Right ventricle myocardium superior (tissue), 1 donor: ENCODE measurements around the gene IL34. TPM values are rescaled to one million over a fixed set of nuclear protein-coding genes. Genes with fewer than 3 reads are reported as not detected.
A peak's percentile ranks its signal among the peaks of the same experiment; 100 is the strongest.

Experiments
- ATAC-seq: fragments of 200-7000 bp; cut with Tn5 transposase; one replicate; pipeline ENCODE4 v1.9.1; 2020; ENCODE audit warnings: mild to moderate bottlenecking; ENCODE audit not compliant: poor library complexity
- DNase-seq: peaks from one replicate; pipeline ENCODE4 v3.0.0-alpha.2; 2020
- intact Hi-C: fragments of 100-400 bp; cut with DNase I; formaldehyde crosslinking; loops from one replicate; pipeline ENCODE4 v1.11.2; 2022
- total RNA-seq: library from RNA; stranded (reverse); fragmentation: NEBNext Ultra II Directional; extraction: Animal tissue kit (Norgen Biotek cat#: 25700); gene quantifications from one replicate; pipeline ENCODE4 v1.2.1, GENCODE V29; 2021
- donor health status: DM: no; HTN: yes; CAD: no; lungs with severe emphysema.

IL34 gene
- total RNA-seq, 1 donor from 2014 or later: 1.6 TPM

DNA sequence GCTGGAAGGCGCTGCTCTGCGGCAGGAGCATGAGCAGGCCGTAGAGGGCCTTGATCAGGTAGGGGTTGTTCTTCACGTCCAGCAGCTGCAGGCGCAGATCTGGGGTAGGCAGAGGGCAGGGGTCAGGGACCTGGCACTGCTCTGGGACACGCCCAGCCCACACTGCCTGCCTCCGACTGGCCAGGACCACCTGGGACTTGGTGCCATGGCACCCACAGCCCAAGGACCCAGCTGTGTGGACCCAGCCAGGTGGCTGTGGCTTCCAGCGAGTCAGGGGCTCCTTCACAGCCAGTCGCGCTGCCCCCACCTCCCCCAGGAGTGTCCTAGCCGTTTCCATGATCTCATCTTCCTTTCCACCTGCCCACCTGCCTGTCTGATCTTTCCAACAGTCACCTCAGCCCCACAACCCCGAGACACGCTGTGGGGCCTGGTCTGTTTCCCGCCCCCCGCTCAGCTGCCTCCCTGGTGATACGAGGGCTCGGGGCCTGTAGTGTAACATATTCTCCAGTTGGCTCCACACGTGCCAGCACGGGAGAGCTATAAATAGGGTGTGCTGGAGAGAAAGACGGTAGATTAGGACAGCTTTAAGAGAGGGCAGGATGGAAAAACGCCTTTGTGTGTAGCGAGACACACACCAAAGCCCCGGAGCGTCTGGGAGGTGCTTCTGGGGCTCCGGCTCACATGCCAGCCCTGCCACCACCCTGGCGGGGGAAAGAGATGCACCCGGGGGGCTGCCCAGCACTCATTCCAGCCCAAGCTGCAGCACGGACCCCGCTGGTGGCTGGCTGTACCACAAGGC is 46.7 kb downstream of the IL34 start:
- intact Hi-C loops: no loop called here
- DNase-seq (peak; percentile 75), ATAC-seq (peak; percentile 47)

DNA sequence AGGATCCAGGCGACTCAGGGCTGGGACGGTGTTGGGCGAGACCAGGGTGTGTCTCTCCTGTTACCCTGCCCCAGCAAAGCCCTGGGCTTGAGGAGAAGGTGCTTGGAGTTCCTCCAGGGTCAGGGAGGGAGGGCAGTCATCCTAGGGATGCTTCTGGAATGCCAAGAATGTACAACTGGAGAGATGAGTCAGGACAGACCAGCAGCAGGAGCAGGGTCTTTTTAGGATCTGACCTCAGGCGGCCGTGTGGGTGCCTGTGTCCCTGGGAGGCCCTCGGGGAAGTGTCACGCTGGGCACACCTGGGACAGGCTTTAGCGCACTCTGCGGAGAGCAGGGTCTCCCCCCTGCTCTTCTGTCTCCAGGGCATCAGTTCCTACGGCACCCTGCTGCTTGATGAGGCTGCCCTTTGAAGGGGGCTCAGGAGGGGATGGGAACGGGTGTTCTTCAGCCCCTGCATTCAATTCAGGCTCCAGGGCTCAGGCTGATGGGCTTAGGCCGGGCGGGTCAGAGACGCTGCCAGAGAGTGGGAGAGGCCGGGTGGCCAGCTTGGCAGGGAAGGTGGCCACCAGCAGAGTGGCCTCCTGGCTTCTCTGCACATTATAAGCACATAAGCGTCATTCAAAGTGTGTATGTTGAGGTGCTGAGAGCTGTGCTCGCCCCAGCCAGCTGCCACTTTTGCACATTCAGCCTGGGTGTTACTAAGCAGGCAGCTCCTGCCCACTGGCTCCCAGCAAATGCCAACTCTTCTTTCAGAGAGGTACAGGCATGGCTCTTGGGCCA is 47.9 kb downstream of the IL34 start:
- DNase-seq (no peak), ATAC-seq (peak; percentile 6)
- intact Hi-C loops: no loop called here

DNA sequence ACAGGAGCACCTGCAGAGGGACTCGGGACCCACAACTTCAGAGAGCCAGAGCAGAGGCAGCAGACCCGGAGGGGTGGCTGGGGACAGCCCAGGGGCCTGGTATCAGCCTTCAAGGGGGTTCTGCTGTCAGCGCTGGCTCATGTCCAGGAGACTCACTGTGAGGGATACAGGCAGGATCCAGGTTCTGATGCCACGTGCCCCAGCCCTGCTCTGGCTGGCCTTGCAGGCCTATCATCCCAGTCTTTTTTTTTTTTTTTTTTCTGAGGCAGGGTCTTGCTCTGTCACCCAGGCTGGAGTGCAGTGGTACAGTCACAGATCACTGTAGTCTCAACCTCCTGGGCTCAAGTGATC is 48.5 kb downstream of the IL34 start:
- DNase-seq (peak; percentile 39), ATAC-seq (no peak)
- intact Hi-C loops: no loop called here

DNA sequence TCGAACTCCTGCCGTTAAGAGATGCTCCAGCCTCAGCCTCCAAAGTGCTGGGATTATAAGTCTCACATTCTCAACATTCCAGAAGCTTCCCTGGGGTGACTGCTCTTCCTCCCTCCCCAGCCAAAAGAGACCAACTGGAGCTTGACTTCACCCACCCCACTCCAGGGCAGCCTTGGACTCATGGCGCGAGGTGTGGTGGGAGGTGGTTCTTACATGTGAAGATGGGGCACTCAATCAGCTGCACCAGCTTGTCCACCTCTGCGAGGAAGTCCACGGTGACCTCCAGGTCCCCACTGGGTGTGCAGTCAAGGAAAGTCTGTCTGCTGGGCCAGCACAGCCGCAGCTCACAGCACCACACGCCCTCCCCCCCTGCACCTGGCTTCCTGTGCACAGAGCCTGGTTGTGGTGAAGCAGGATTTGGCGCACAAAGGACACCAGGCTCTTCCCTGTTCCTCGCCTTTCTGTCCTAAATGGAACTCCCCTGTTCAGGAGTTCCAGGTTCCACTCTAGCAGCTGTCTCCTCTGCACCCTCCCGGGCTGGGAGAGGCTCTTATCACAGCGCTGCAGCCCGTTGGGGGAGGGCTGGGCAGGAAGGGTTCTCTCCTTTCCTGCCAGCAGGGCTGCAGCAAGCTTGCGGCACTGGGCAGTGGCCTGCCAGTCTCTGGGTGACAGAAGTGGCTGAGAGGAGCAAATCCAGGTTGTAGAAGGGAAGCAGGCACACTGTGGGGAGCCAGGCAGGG is 49.1 kb downstream of the IL34 start:
- DNase-seq (peak; percentile 79), ATAC-seq (peak; percentile 58)
- intact Hi-C loops: no loop called here

DNA sequence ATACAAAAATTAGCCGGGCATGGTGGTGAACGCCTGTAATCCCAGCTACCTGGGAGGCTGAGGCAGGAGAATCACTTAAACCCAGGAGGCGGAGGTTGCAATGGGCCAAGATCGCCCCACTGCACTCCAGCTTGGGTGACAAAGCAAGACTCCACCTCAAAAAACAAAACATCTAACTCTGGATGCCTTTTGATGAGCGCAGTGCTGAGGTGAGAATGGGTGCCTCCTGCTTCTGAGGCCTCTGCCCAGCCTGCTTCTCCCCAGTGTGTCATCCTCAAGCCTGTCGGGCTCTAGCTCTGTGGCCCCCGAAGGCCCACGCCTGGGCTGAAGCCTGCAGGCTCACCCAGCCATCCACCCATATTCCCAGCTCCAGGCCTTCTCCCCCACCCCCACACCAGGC is 50.0 kb downstream of the IL34 start:
- intact Hi-C loops: no loop called here
- DNase-seq: no peak
- ATAC-seq: no peak

DNA sequence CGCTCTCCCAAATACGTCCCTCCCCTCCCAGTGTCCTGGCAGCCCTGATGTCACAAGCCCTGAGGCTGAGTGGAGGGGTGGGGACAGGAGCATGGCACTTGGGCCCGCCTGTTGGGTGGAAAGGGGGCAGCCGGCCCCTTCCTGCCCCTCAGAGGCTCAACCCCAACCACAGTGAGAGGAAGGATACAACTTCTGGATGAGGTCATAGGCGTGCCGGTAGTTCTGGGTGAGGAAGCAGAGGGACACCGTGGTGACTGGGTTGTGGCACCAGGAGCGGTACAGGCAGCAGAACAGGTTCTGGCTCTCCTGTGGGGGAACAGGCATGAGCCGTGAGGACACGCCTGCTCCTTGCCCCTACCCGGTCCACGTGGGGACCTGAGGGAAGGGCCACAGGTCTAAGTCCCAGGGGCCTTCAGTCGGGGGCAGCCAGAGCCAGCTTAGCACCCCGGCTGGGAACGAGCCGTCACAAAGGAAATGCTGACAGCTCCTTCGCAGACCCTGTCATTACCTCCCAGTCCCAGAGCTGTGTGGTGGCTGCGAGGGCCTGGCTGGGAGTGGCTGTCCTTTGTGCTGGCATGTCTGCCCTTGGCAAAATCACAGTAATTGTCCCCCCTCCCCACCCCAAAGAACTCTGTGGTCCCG is 50.7 kb downstream of the IL34 start:
- ATAC-seq (no peak), DNase-seq (no peak)
- intact Hi-C loops: no loop called here

DNA sequence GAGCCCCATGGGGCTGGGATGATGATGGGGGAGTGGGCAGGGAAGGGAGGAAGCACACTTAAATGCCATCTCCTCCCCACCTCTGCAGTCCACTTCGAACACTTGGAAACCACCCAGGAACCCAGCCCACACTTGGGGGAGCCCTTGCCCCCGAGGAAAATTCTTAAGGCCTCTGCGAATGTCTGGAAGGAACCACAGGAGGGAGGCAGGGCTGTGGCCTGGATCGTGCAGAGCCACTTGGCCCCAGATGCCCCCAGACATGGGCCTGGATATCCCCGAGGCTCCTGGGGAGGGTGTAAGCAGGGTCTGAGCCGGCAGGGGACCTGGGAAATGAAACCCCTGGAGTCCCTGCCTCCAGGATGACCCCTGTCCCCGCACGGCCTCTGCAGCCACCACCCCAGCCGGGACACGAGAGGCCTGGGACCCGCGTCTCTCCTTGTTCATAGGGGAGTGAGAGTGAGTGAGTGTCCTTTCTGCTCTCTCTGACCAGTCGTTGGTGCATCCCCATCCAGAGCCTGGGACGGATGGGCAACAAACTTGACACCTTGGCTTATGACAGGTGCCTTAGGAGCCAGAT is 51.3 kb downstream of the IL34 start:
- DNase-seq (no peak), ATAC-seq (no peak)
- intact Hi-C loops: no loop called here

DNA sequence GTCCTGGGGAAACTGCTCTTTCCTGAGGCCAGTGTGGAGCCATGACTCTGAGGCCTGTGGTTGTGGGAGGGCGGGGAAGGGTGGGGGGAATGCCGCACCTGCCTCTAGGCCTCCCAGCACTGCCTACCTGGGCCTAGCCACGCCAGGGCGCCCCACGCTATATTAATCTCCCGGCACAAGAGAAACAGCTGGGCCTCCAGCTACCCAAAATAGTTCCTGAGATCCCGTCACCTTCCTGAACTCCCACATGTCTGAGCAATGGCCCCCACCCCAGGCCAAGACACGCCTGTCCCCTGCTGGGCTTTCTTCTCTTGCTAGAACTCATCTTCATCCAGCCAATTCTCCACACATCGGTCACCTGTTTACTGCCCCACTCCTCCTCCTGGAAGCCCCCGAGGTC is 52.5 kb downstream of the IL34 start:
- ATAC-seq (no peak), DNase-seq (no peak)
- intact Hi-C loops: no loop called here

DNA sequence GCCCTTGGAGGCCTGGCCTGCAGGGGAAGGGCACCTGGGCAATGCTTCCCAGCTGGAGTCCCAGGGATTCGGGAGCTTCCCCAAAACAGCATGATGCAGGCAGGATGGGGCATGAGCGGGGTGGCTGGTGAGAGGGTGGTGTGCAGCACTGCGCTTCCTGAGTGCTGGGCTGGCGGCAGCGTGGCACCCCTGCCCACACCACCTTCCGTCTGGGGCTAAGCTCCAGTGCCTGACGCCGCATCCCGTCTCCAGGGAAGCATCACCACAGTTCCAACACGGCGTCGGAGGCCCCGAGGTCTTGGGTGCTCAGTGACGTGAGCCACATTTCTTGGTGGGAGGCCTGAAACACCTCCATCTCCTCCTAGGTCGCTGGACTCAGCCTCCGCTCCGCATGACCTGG is 53.3 kb downstream of the IL34 start:
- ATAC-seq (no peak), DNase-seq (no peak)
- intact Hi-C loops: no loop called here

DNA sequence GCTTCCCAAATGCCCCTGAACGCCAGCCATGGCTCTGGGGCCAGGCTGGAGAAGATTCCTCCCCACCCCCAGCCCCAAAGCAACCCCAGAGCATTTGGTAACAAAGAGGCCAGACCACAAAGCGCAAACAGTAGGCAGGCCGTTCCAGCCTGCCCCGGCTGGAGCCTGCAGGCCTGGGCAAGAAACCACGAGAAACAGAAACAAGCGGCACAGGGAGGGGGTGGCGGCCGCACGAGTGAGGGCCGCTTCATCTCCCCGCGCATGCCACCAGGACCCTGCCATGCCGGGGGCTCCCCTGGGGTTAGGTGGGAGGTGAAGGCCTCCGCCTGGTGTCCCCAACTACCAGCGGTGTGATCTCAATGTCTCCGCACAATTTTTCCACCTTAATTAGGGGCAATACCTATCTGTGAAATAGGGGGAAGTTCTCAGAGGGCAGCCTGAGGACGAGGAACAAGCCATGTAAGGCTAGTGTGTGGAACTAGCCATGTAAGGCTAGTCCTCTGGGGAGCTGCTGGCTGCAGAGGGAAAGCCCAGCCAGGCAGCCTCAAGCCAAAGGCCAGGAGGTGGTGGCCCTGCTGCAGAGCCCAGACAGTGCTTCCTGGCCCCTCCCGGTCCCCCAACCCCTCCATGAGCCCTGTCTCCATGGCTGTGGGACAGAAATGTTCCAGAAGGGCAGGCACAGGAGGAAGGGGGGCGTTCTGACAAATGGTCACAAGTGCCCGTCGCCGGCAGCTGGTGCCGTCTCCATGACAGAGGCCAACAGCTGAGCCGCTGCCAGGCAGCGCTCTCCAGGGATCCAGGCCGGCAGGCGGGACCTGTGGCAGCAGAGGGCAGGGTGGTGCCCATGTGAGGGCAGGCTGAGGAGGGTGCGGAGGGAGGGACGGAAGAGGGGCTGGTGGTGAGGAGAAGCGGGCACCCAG is 54.0 kb downstream of the IL34 start:
- ATAC-seq (peak; percentile 76), DNase-seq (peak; percentile 84)
- intact Hi-C loops: no loop called here

DNA sequence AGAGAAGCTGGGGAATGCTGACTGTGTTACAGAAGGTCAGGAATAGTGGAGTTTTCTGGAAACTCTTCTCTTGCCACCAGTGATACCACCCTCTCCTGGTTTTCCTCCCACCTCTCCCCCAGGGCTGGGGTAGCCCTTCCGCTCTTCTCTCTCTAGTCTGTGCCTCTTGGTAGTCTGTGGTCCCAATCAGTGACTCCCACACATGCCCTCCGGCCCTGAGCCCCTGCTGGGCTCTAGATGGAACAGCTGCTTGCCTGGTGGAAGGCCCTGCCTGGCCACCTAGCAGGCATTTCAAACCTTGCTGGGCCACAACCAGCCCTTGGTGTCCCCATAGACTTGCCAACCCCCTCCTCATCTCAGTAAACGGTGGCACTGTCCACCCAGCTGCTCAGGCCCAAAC is 54.7 kb downstream of the IL34 start:
- intact Hi-C loops: no loop called here
- DNase-seq (no peak), ATAC-seq (no peak)

DNA sequence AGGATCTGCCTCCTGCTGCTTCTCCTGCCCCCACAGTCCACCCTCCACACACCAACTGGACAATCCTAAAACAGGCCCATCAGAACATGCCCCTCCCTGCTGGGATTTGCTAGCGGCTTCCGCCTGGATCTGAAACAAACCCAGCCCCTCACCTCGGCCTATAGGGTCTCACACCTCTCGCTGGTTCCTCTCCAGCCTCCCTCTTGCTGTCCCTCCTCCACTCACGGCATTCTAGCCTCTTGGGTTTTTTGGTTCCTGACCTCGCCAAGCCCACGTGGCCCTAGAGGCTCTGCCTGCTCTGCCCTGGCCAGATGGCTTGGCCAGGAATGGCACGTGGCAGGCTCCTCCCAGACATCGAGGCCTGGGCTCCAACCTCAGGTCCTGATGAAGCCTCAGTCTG is 55.2 kb downstream of the IL34 start:
- no peak for ATAC-seq
- DNase-seq: no peak
- intact Hi-C loops: no loop called here

DNA sequence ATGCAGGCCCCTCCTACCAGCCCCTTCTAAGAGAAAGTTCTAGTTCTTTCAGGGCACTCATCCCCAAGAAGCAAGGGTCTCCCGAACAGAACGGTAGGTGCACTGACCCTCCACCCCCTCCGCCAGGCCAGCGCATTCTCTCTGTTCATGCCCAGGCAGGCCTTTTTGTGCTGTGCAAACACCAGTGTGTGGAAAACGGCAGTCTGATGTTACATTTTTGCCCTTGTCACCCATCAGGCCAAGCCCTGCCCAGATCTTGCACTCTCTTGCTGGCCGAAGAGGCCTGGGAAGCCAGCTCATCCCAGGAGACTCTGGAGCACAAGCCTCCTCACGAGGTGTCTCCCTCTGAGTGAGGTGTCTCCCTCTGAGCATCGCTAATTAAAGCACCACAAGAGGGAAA is 55.6 kb downstream of the IL34 start:
- no peak for ATAC-seq
- DNase-seq: no peak
- intact Hi-C loops: no loop called here

DNA sequence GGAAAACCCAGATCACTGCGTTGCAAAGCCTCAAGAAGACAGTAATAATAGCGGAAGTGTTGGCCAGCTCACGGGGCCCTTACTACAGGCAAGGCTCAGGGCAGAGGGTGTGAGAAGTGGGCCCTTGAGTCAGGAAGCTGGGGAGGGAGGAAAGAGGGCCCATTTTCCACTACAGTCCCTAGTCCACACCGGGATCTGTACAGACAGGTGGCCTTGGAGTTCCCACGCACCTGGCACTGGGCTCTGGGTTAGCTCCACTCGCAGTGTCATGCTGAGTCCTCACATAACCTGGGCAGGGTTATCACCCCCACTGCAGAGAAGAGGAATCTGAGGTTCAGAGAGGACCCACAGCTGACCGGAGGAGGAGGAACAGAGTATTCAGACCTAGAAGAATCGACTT is 56.3 kb downstream of the IL34 start:
- intact Hi-C loops: no loop called here
- no peak for ATAC-seq
- DNase-seq: no peak

DNA sequence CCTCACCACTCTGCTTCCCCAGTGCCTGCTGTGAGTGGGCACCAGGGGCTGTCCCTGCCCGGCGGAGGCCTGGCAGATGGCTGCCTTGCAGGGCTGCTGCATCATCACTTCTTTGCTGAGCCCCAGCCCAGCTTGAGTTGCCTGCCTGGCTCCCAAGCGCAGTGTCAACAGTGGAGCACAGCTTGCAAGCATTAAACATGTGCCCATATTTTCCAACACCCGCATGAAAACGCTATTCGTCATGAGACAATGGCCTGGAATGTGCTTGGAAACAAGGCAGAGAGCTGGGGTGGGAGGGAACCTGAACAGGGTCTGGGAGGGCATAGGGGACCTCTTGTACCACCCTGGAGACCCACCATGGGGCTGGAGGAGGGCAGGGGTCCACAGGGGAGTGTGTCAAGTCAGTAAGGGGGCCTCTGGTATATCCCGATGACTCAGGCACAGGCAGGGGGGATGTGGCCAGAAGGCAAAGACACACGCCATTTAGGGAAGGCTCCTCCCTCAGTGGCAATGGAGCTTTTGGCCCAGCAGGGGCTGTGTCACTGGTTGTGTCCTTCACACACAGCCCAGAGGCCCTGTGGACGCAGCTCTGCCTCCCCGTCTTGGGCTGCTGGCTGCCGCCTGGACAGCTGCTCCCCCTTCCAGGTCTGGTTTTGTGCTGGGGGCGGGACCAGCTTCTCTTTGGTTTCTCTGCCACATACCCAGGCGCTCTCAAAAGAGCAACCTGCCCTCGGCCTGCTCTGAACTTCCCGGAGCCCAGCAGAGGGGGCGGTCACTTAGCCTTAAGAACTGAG is 56.9 kb downstream of the IL34 start:
- DNase-seq (peak; percentile 70), ATAC-seq (peak; percentile 64)
- intact Hi-C loops: no loop called here

DNA sequence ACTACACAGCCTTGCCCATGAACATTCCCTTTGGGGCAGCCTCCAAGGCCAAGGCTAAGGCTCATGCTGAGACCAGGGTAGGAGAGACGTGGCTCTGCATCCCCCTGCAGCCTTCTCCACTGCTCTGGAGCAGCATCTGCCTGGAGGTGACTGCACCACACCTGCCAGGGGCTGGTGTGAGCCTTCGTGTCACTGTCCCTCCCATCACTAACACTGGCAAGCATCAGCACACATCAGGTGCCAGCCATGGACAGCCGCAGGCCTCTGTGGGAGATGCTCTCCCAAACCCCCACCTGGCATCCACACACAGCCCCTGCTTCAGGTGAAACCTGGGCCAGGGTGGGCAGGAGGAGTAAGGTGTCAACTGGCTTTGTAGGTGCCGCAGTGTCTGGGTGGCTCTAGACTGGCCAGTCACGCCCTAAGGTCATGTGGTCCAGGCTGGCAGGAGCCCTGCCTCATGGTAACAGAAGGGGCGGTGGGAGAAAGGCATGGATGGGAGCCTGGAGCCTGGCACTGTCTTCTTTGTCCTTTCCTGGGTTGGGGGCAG is 57.5 kb downstream of the IL34 start:
- DNase-seq (no peak), ATAC-seq (no peak)
- intact Hi-C loops: no loop called here

DNA sequence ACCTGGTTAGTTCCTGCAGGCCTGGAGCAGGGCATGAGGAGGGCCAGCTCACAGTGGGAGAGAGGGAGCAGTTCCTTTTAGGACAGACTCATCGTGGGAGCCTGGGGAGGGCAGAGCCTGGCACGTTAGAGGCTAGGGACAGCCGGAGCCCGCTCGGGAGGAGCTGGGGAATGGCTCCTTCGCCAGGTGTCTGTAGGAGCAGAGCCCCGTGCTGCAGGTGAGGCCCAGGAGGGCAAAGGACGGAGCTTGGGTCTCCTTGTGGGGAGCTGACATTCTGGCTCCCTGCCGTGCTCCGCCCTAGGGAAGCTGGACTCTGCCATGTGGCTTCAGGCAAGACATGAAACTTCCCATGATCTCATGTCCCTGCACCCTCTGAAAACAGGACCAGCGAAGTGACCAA is 58.2 kb downstream of the IL34 start:
- no peak for DNase-seq
- no peak for ATAC-seq
- intact Hi-C loops: no loop called here
